Neuron (in vitro differentiated cells): ENCODE measurements around the gene DOCK7.
"Not testable (repeated sequence)": the region's sequence is repeated elsewhere in the genome, so short reads cannot be mapped to it uniquely, and the experiment has no call there.

ENCODE experiments used
- H2AFZ ChIP-seq: one replicate; pipeline ENCODE4 v1.6.1; 2013; ENCODE audit warnings: low read depth, mild to moderate bottlenecking, inconsistent platforms, low read length, moderate library complexity
- H3K27me3 ChIP-seq: one replicate; pipeline ENCODE4 v1.6.1; 2013; ENCODE audit warnings: low read length; ENCODE audit not compliant: insufficient read depth
- H3K36me3 ChIP-seq: one replicate; pipeline ENCODE4 v1.6.1; 2013; ENCODE audit warnings: low read length; ENCODE audit not compliant: insufficient read depth
- H3K4me1 ChIP-seq: one replicate; pipeline ENCODE4 v1.6.1; 2013; ENCODE audit warnings: low read length; ENCODE audit not compliant: insufficient read depth
- H3K4me3 ChIP-seq: 2 replicates; pipeline ENCODE4 v1.5.1; 2013; ENCODE audit warnings: mild to moderate bottlenecking, low read length, moderate library complexity
- H3K9me3 ChIP-seq: one replicate; pipeline ENCODE4 v1.6.1; 2013; ENCODE audit warnings: low read length

DOCK7 gene

DNA sequence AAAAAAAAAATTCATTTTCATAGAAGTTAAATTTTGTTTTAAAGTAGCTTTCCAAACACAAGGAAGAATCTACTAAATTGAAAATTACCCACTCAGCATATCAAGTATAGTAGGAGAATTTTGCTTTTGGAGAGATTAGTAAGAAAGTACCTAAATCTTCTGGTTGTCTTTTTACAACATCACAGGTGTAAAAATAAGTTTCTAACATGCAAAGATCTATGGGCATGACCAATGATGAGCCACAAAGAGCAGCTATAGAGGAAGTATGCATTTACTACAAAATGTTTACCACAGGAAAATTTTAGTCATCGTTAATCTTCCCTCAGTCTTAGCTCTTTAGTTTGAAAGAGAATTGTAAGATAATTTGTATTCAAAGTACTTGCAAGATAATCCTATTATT, 62.8 kb downstream of the DOCK7 start:
- Histone ChIP-seq H3K4me3 (no peak overlapping the region), H3K9me3 (peaks cover 4% of the 10 kb centered on the region), H2AFZ (no peak overlapping the region), H3K27me3 (no peaks in the 10 kb centered on the region), H3K4me1 (no peaks in the 10 kb centered on the region), H3K36me3 (peaks cover 36% of the 10 kb centered on the region)

DNA sequence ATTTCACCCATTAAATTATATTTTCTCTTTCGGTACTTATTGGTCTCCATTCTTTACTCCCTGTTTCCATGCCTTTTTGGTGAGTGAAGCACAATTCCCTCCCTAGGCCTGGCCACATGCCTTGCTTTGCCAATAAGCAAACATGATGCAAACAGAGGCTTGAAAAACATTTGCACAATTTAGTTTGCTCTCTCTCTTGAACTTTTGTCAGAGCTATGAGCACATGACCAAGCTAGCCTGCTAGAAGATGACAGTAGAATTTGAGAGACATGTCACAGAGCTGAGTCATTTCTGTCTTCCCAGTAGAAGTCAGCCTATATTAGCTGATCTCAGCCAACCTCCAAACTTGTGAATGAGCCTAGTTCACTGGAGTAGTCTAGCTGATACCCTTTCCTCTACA, 66.3 kb downstream of the DOCK7 start:
- Histone ChIP-seq H3K4me3 (no peak overlapping the region), H3K9me3 (no peaks in the 10 kb centered on the region), H2AFZ (no peak overlapping the region), H3K36me3 (peaks cover 42% of the 10 kb centered on the region), H3K4me1 (no peaks in the 10 kb centered on the region), H3K27me3 (no peaks in the 10 kb centered on the region)

DNA sequence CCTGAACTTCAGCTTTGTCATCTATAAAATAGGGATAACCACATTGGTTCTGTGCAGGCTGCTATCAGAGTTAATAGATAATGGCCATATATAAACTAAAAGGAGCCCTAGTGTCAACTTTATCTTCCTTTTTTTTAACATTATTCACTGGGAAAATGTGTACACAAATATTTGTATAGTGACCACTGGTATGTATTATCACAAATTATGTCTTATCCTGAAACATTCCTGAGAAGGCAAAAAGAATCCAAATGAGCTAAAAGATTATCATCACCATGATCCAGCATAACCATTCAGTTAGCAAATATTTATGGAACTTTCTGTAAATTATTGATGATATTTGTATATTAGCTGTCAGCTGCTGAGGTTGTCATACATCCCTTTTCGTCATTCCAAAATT, 74.3 kb downstream of the DOCK7 start:
- Histone ChIP-seq H3K4me1 (no peaks in the 10 kb centered on the region), H3K9me3 (peaks cover 2% of the 10 kb centered on the region), H3K4me3 (no peak overlapping the region), H2AFZ (no peak overlapping the region), H3K27me3 (no peaks in the 10 kb centered on the region), H3K36me3 (peaks cover 29% of the 10 kb centered on the region)

DNA sequence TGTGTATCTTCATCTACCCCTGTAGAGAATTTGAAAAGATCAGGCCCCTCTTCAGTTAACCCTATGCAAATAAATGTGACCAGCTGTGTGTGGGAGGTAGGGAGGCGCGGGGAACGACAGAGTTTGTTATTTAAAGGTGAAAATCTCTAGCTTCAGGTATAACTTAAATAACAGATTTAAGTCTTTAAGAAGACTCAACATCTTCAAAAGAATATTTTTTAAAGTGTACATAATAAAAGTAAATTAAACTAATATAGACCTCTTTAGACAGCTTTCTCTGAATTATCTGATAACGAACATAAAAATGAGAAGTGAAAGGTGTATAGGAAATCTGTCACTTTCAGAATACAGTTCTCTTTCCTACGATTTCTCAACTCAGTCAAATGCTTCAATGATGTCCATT, 74.9 kb downstream of the DOCK7 start:
- Histone ChIP-seq H3K9me3 (peaks cover 2% of the 10 kb centered on the region), H3K4me1 (no peaks in the 10 kb centered on the region), H3K4me3 (no peak overlapping the region), H3K36me3 (peaks cover 25% of the 10 kb centered on the region), H2AFZ (no peak overlapping the region), H3K27me3 (no peaks in the 10 kb centered on the region)

DNA sequence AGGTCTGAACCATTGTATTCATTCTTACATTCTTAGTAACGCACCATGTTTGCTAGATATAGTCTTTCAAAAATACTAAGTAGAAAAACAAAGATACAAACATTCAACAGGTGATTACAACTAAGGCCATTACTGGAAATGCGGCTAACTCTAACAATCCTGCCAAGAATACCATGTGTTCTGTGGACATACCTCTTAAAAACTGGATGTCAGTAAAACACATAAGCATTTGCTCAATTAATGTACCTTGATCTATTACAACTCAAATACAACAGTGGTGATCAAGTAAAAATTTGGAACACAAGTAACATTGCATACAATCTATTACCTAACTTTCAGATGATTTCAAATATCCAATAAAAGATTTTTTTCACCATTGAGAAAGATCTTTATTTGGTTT, 75.4 kb downstream of the DOCK7 start:
- peaks cover 23% of the 10 kb centered on the region for H3K36me3 ChIP-seq
- no peaks in the 10 kb centered on the region for H3K4me1 ChIP-seq
- H3K9me3 ChIP-seq, result peaks cover 2% of the 10 kb centered on the region
- no peak overlapping the region for H2AFZ ChIP-seq
- H3K27me3 ChIP-seq, result no peaks in the 10 kb centered on the region
- H3K4me3 ChIP-seq, result no peak overlapping the region

DNA sequence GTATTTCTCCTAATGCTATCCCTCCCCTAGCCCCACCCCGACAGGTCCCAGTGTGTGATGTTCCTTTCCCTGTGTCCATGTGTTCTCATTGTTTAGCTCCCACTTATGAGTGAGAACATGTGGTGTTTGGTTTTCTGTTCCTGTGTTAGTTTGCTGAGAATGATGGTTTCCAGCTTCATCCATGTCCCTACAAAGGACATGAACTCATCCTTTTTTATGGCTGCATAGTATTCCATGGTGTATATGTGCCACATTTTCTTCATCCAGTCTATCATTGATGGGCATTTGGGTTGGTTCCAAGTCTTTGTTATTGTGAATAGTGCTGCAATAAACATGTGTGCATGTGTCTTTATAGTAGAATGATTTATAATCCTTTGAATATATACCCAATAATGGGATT, 77.6 kb downstream of the DOCK7 start:
- H3K36me3 ChIP-seq, result peaks cover 15% of the 10 kb centered on the region

DNA sequence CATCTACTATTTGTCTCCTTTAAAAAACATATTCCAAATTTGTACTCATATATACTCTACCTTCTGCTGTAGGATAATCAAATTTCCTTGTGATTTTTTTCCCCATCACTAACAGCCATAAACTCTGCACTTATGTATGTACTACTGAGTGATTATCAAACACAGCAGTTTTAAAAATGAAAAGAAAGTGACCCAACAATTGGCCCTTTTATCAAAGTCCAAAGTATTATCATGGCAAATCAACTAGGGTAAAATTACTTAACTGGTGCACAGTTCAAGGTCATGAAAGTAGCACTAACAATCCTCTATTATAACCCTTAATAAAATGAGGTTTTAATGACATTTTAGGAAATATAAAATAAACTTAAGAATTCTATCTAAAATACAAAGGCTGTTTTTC, 79.3 kb downstream of the DOCK7 start:
- H3K4me1 ChIP-seq, result no peaks in the 10 kb centered on the region
- H3K36me3 ChIP-seq, result peaks cover 17% of the 10 kb centered on the region
- H3K9me3 ChIP-seq, result peaks cover 2% of the 10 kb centered on the region
- no peak overlapping the region for H2AFZ ChIP-seq
- no peaks in the 10 kb centered on the region for H3K27me3 ChIP-seq
- no peak overlapping the region for H3K4me3 ChIP-seq

More for the DNA sequence above, 77.6 kb downstream of the DOCK7 start:
- H3K27me3 ChIP-seq, H3K9me3 ChIP-seq, H3K4me1 ChIP-seq, H2AFZ ChIP-seq, H3K4me3 ChIP-seq: not testable (repeated sequence)

DNA sequence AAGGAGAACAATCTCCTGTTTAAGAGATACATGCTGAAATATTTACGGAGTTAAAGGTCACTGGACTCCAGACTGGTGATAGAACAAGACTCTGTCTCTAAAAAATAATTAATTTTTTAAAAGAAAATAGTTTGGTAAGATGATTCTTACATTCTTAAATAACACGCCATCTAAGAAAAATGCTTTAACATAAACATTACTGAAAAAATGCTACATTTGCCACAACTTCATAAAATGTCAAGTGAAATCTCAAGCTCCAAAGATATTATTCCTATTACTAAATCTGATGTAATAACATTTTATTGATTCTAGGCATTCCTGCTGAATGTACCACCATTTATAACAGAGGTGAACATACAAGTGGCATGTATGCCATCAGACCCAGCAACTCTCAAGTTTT, 86.7 kb downstream of the DOCK7 start:
- H3K27me3 ChIP-seq, result no peaks in the 10 kb centered on the region
- no peak overlapping the region for H3K4me3 ChIP-seq
- H3K36me3 ChIP-seq, result peaks cover 10% of the 10 kb centered on the region
- H3K9me3 ChIP-seq, result no peaks in the 10 kb centered on the region
- no peak overlapping the region for H2AFZ ChIP-seq
- H3K4me1 ChIP-seq, result no peaks in the 10 kb centered on the region

DNA sequence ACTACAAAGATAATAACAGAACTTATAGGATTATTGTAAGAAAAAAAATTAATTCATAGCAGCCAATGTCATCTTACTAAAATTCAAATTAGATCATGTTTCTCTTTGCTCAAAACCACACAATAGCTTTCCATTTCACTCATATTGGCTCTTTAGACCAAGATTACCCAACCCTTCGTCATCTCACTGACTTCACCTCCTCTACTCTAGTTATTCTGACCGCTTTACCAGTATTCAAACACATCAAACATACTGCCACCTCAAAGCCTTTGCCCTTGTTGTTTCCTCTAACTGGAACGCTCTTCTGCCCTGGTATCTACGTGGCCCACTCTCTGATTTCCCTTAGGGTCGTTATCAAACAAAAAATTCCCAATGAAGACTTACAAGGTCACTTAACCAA, 89.1 kb downstream of the DOCK7 start:
- Histone ChIP-seq H3K9me3 (no peaks in the 10 kb centered on the region), H3K4me3 (no peak overlapping the region), H2AFZ (no peak overlapping the region), H3K4me1 (no peaks in the 10 kb centered on the region), H3K36me3 (peaks cover 9% of the 10 kb centered on the region), H3K27me3 (no peaks in the 10 kb centered on the region)

DNA sequence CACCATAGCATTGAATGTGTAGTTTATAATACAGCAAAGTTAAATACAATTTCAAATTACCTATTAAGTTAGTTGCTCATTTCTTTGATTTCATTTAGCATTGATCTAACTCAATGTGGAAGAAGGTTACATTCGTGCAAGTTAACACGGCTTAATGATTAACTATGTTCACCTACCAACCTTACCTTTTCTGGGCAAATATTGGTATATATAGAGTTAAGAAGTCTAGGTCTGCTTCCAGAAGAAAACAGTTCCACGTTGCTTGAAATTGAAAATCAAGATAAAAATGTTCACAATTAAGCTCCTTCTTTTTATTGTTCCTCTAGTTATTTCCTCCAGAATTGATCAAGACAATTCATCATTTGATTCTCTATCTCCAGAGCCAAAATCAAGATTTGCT, 90.9 kb downstream of the DOCK7 start, which contains the start of gene ANGPTL3:
Gene ANGPTL3, plus strand, starts transcription at position 240 of the 400 bp plus-strand sequence. Its CDS starts 47 bp downstream, at position 287.
- H2AFZ ChIP-seq, result no peak within 1 kb of the TSS
- H3K4me1 ChIP-seq, result no peaks in the 10 kb centered on the region
- H3K27me3 ChIP-seq, result no peaks in the 10 kb centered on the region
- no peak within 1 kb of the TSS for H3K4me3 ChIP-seq
- H3K9me3 ChIP-seq, result no peaks in the 10 kb centered on the region
- peaks cover 6% of the 10 kb centered on the region for H3K36me3 ChIP-seq

DNA sequence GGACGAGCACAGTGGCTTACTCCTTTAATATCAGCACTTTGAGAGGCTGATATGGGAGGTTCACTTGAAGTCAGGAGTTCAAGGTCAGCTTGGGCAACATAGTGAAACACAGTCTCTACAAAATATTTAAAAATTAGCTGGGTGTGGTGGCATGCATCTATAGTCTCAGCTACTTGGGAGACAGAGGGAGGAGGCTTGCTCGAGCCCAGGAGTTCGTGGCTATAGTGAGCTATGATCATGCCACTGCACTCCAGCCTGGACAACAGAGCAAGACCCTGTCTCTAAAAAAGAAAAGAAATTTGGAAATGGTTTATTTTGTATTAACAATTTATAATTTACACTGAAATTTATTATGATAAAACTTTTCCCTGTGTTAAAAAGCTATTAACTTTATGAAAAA, 92.5 kb downstream of the DOCK7 start:
- H3K36me3 ChIP-seq, result peaks cover 8% of the 10 kb centered on the region
- no peak overlapping the region for H3K4me3 ChIP-seq
- no peaks in the 10 kb centered on the region for H3K4me1 ChIP-seq
- H3K9me3 ChIP-seq, result peaks cover 2% of the 10 kb centered on the region
- H2AFZ ChIP-seq, result no peak overlapping the region
- H3K27me3 ChIP-seq, result no peaks in the 10 kb centered on the region

DNA sequence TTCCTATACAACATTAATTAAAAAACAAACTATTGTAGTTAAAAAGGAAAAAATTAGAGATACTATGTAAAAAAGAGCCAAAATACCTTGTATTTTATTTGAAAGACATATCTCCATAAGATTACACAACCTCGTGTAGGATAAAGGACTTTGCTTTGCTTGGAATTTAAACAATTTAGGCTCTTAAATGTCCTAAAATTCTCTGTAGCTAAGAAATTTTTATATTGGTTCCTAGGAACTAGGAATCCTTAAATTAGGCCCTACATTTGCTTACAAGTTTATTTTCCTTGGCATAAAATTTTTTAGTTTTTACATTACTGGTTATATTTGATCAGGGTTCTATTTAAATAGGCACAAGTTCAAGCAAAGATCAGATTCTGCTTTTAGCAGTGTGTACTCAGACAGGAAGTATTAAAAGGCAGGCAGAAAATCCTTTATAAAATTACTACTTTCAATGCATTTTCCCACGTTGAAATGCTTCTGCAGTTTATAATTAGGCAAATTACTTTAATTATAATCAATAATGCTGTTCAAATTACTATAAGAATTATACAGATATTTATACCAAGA, 94.3 kb downstream of the DOCK7 start:
- H3K4me1 ChIP-seq, result no peaks in the 10 kb centered on the region
- H2AFZ ChIP-seq, result no peak overlapping the region
- no peaks in the 10 kb centered on the region for H3K27me3 ChIP-seq
- no peak overlapping the region for H3K4me3 ChIP-seq
- H3K9me3 ChIP-seq, result peaks cover 2% of the 10 kb centered on the region
- peaks cover 10% of the 10 kb centered on the region for H3K36me3 ChIP-seq

DNA sequence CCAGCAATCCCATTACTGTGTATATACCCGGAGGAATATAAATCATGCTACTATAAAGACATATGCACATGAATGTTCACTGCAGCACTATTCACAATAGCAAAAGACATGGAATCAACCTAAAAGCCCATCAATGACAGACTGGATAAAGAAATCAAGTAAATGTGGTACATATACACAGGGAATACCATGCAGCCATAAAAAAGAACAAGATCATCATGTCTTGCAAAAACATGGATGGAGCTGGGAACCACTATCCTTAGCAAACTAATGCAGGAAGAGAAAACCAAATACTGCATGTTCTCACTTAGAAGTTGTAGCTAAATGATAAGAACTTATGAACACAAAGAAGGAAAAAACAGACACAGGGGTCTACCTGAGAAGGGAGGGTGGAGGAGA, 97.2 kb downstream of the DOCK7 start:
- Histone ChIP-seq H3K27me3 (no peaks in the 10 kb centered on the region), H3K4me1 (no peaks in the 10 kb centered on the region)

DNA sequence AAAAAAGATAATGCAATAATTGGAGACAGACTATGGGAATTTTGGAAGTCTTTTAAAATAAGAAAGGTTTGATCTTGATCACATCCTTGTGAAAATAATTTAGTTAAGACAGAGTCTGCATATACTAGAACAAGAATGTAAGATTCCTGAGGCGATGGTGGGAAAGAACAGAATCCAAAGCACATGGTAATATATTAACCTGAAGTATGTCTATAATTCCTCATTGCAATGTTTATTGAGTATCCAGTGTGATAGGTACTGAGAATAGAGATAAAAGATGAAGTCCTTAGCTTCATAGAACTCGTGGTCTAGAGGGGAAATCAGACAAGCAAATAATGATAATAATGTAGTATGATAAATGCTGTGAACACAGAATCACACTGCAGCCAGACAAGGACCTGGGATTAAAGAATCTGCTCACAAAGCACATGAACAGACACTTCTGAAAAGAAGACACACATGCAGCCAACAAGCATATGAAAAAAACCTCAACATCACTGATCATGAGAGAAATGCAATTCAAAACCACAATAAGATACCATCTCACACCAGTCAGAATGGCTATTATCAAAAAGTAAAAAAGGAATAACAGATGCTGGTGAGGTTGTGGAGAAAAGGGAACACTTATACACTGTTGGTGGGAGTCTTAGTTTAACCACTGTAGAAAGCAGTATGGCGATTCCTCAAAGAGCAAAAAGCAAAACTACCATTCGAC, 97.8 kb downstream of the DOCK7 start:
- no peak overlapping the region for H2AFZ ChIP-seq
- no peaks in the 10 kb centered on the region for H3K4me1 ChIP-seq
- H3K36me3 ChIP-seq, result peaks cover 17% of the 10 kb centered on the region
- H3K27me3 ChIP-seq, result no peaks in the 10 kb centered on the region
- no peak overlapping the region for H3K4me3 ChIP-seq
- H3K9me3 ChIP-seq, result peaks cover 2% of the 10 kb centered on the region

More for the DNA sequence above, 97.2 kb downstream of the DOCK7 start:
- no peak overlapping the region for H2AFZ ChIP-seq
- H3K9me3 ChIP-seq, result peaks cover 2% of the 10 kb centered on the region
- H3K36me3 ChIP-seq, result peaks cover 12% of the 10 kb centered on the region
- no peak overlapping the region for H3K4me3 ChIP-seq
